ENCODE results near the gene SMCHD1. TPM values are rescaled to one million over a fixed set of nuclear protein-coding genes. Genes with fewer than 3 reads are reported as not detected.

SMCHD1 gene
- total RNA-seq: 10 to 100 TPM; 59.8 to 96.5 (median 73.6) TPM

GRCh38 chr18:2655178-2655953 is at the start of gene SMCHD1:
SMCHD1 (plus strand) TSS chr18:2655726; CDS start chr18:2656076, 350 bp downstream.
- DNase-seq (ENCODE audit: low spot score in 2 of 2): peak; percentile 74 to 80
- Histone ChIP-seq H3K27me3 (no peaks in the 10 kb centered on the region), H3K4me1 (peaks cover 0 to 46% (median 18%) of the 10 kb centered on the region in 4 donors), H3K4me3 (peak within 1 kb of the TSS; percentile 67 to 99 (median 88)), H3K9me3 (no peaks in the 10 kb centered on the region), H3K36me3 (no peaks in the 10 kb centered on the region), H3K27ac (peak within 1 kb of the TSS; percentile 95 to 100 (median 99))
- WGBS, 2 donors: 0% methylated on average over 39 to 57 of the region's 100 CpGs
- TF ChIP-seq POLR2A (IDR thresholded peaks at IDR 0.05) (peak; percentile 69 to 93), EP300 (IDR thresholded peaks at IDR 0.05) (peak in 1 of 2 donors; percentile 93), CTCF (IDR thresholded peaks at IDR 0.05) (peak in 1 of 5 experiments; percentile 50)

DNA sequence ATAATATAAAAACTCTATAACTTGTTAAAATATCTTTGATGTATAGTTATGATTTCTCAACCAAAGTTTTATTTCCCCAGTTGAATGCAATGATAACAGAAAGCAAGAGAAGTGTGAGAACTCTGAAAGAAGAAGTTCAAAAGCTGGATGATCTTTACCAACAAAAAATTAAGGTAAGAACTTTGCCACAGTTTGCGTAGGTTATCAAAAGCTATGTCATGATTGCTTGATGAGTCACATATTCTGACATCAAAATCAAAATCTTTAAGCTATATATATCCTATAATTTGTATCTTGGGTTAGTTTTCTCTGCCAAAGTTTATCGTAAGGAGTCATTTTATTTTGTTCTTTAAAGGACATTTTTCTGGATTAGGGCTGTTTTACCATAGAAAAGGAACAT is 49.2 kb upstream of the SMCHD1 start:
- Histone ChIP-seq H3K9me3 (no peaks in the 10 kb centered on the region), H3K4me3 (no peak overlapping the region), H3K4me1 (peaks cover 0 to 9% (median 0%) of the 10 kb centered on the region in 4 donors), H3K36me3 (no peaks in the 10 kb centered on the region), H3K27me3 (no peaks in the 10 kb centered on the region), H3K27ac (peak overlapping the region in 2 of 4 donors; percentile 15 to 40)
- 81 to 86% methylated on average over 2 of the region's 2 CpGs for WGBS, 2 donors
- DNase-seq (ENCODE audit: low spot score in 2 of 2): no peak
- no peak for TF ChIP-seq CTCF (IDR thresholded peaks at IDR 0.05)
- TF ChIP-seq POLR2A (IDR thresholded peaks at IDR 0.05): no peak
- TF ChIP-seq EP300 (IDR thresholded peaks at IDR 0.05): no peak

DNA sequence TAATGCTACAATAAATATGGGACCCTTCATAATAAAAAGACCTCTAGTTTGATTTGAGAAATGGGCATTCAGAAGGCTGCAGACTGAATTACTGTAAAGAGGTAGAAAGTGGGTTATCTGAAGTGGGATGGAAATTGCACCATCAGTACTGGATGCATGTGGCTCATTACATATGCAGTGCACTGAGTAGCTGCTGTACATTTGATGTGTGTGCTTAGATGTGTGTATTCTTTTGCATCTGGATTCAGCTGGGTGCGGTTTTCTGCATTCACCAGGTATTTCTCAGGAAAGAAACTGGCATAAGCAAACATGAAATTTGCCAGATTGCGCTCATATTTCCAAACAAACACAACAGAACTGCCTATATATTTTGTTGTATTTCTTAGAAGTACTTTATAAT is 45.9 kb upstream of the SMCHD1 start:
- DNase-seq (ENCODE audit: low spot score in 2 of 2): no peak
- H3K36me3 ChIP-seq: peaks cover 0 to 1% (median 0%) of the 10 kb centered on the region in 3 donors
- peaks cover 0 to 9% (median 0%) of the 10 kb centered on the region in 4 donors for H3K4me1 ChIP-seq
- TF ChIP-seq POLR2A (IDR thresholded peaks at IDR 0.05) (no peak), CTCF (IDR thresholded peaks at IDR 0.05) (no peak), EP300 (IDR thresholded peaks at IDR 0.05) (no peak)
- H3K4me3 ChIP-seq: no peak overlapping the region
- WGBS, 2 donors: 97 to 98% methylated on average over 2 of the region's 2 CpGs
- no peak overlapping the region for H3K27ac ChIP-seq
- H3K9me3 ChIP-seq: no peaks in the 10 kb centered on the region
- no peaks in the 10 kb centered on the region for H3K27me3 ChIP-seq

DNA sequence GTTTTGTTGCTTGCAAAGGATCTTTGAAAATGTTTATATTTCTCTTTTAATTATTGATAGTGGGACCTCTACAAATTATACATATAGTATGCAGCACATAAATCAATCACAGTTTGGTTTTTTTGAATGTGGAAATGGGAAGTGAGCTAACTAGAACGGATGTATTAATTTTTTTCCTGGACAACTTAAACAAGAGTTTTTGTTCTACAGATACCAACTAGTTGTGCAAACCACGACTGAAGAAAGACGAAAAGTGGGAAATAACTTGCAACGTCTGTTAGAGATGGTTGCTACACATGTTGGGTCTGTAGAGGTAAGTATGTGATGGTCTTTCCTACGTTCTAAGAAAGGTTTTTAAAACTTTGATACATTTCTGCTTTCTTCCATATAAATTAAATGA is 45.0 kb upstream of the SMCHD1 start:
- 77 to 84% methylated on average over 5 of the region's 5 CpGs for WGBS, 2 donors
- H3K27ac ChIP-seq: no peak overlapping the region
- H3K4me1 ChIP-seq: peaks cover 0 to 9% (median 0%) of the 10 kb centered on the region in 4 donors
- no peaks in the 10 kb centered on the region for H3K9me3 ChIP-seq
- TF ChIP-seq CTCF (IDR thresholded peaks at IDR 0.05) (no peak), POLR2A (IDR thresholded peaks at IDR 0.05) (no peak), EP300 (IDR thresholded peaks at IDR 0.05) (no peak)
- no peak overlapping the region for H3K4me3 ChIP-seq
- H3K27me3 ChIP-seq: no peaks in the 10 kb centered on the region
- peaks cover 0 to 10% (median 0%) of the 10 kb centered on the region in 3 donors for H3K36me3 ChIP-seq
- no peak for DNase-seq (ENCODE audit: low spot score in 2 of 2)

- H3K27ac ChIP-seq: no peak overlapping the region
- no peaks in the 10 kb centered on the region for H3K27me3 ChIP-seq
- DNase-seq (ENCODE audit: low spot score in 2 of 2): no peak
- WGBS, 2 donors: 53 to 63% methylated on average over 1 of the region's 1 CpG
- no peaks in the 10 kb centered on the region for H3K4me1 ChIP-seq
- no peak overlapping the region for H3K4me3 ChIP-seq
- TF ChIP-seq POLR2A (IDR thresholded peaks at IDR 0.05) (no peak), EP300 (IDR thresholded peaks at IDR 0.05) (no peak), CTCF (IDR thresholded peaks at IDR 0.05) (no peak)
- peaks cover 0 to 11% (median 0%) of the 10 kb centered on the region in 3 donors for H3K36me3 ChIP-seq
- no peaks in the 10 kb centered on the region for H3K9me3 ChIP-seq
Observed at GRCh38 chr18:2612996-2613395, 42.5 kb upstream of the SMCHD1 start.

Measured in tibial nerve (tissue), 4 donors.